SIG-M5 (cell line): ENCODE measurements around the gene CHSY3.
"Not testable (repeated sequence)": the region's sequence is repeated elsewhere in the genome, so short reads cannot be mapped to it uniquely, and the experiment has no call there.

ENCODE experiments used
- DNase-seq: peaks from one replicate; lab custom pipeline; 2025; lab: John Stamatoyannopoulos, UW

The CHSY3 gene

GRCh38 chr5:130164966-130165365, 260.7 kb downstream of the CHSY3 start:
- DNase-seq = no peak

GRCh38 chr5:130166839-130167490, 262.7 kb downstream of the CHSY3 start:
- no peak for DNase-seq

- no peak for DNase-seq
Measured at GRCh38 chr5:130168211-130168610, 263.9 kb downstream of the CHSY3 start.

GRCh38 chr5:130171699-130172098, 267.4 kb downstream of the CHSY3 start:
- DNase-seq = no peak

GRCh38 chr5:130183115-130183514, 278.9 kb downstream of the CHSY3 start:
- no peak for DNase-seq

- no peak for DNase-seq
Measured at GRCh38 chr5:130189961-130190360, 285.7 kb downstream of the CHSY3 start.

- no peak for DNase-seq
Measured at GRCh38 chr5:130198927-130199326, 294.7 kb downstream of the CHSY3 start.

GRCh38 chr5:130206686-130207085, 302.4 kb downstream of the CHSY3 start:
- no peak for DNase-seq

GRCh38 chr5:130213607-130214006, 309.3 kb downstream of the CHSY3 start:
- DNase-seq = no peak

- no peak for DNase-seq
Measured at GRCh38 chr5:130216286-130216685, 312.0 kb downstream of the CHSY3 start.

GRCh38 chr5:130222573-130222972, 318.3 kb downstream of the CHSY3 start:
- no peak for DNase-seq

- DNase-seq = not testable (repeated sequence)
Measured at GRCh38 chr5:130226556-130226955, 322.3 kb downstream of the CHSY3 start.

GRCh38 chr5:130227699-130228098, 323.4 kb downstream of the CHSY3 start:
- DNase-seq = no peak

- DNase-seq = no peak
Measured at GRCh38 chr5:130231786-130232185, 327.5 kb downstream of the CHSY3 start.

- no peak for DNase-seq
Measured at GRCh38 chr5:130234816-130235215, 330.6 kb downstream of the CHSY3 start.
